GM19043 (cell line): ENCODE results near the gene ELAVL2.

Source experiments
- ATAC-seq: cut with Tn5 transposase; IDR thresholded peaks from one replicate; pipeline ENCODE4 v1.9.1; 2021; ENCODE audit warnings: low read depth; ENCODE audit not compliant: unreplicated experiment

The ELAVL2 gene

GRCh38 chr9:23774266-23774665 lies 51.8 kb downstream of the ELAVL2 start:
- ATAC-seq = no peak

GRCh38 chr9:23772385-23772783 lies 53.7 kb downstream of the ELAVL2 start:
- no peak for ATAC-seq

DNA sequence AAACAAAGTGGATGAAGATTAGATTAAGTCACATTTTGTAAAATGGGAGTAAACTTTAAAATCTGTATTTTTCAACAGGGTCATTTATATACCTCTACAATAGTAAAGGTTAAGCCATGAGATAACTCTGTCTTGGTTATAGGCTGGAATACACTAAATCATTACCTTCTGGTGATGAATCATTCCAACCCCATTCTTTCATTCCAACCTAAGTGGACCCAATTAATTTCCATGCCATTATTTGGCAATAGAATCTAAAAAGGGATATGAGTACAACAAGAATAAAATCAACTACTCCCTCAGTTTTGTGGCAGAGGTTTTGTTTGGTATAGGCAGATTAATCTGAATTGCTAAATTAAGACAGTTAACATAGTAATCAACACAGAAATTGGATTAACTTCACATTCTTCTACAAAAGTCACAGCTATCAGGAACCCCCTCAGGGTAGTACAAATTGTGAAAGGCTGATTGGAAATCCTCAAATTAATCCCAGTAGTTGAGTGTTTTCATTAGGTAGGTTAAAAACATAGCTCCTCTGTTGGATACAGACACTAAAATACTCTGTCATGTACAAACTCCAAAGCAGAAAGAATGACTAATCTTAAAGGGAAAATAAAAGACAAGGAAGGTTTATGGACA lies 54.2 kb downstream of the ELAVL2 start:
- ATAC-seq = no peak

DNA sequence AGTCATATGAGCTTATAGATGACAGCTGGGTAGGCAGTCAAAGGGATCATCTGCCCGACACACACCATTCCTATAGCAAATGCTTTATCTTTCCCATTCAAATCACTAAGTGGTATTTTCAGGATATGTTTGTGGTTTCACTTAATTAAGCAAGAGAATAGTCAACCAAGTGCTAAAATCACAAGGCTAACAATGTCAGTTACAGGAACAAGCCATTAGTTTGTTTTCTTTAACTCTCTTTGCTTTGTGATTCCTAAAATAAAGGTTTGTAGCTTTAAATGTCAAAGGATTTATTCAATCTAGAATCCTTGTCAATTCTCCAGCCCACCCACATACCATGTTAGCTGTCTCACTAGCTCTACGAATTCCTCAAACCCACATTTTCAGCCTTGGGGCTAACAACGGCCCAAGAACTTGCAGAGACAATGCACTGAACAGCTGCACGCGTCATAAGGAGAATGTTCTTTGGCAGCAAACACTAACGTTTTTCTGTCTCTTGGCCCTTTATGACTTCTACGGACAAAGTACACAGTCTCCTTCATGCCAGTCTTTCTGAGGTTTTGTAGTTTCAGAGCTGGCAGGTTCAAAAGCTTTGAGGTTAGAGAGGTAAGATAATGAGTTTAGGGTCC lies 56.6 kb downstream of the ELAVL2 start:
- ATAC-seq = no peak

- ATAC-seq = no peak
Observed at GRCh38 chr9:23768861-23769260, 57.2 kb downstream of the ELAVL2 start.

DNA sequence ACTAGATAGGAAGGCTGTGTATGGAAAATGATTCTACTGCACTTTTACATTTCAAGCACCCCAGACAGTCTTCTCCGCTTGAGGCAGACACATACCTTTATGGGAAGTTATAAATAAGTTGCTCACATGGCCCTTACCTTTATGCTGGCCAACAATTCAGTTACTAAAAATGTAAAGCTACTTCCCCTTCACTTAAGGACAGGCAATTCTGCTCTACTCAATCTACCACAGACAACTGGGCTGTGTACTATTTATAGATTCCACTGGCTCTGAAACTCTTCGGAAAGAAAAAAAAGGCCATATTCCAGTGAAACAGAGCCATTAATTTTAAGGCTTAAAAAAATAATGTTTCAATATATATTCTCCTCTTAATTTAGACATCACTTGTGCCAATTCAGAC lies 59.4 kb downstream of the ELAVL2 start:
- ATAC-seq = no peak

DNA sequence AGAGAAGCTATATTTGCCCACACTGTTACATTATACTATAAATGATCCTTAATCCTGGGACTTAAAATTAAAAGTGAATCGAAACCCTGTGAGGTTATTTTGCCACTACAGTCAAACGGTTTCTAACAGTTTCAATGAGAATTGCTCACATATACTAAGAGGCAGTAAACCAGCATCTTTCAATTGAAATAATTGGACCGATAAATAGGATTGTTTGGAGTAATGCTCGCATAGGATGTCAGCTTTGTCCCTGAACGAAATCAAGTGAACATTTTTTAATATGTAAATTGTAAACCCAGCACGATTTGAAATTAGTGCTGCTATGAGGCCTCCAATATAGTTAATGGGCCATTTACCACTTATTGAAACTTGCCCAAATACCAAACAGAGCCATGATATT lies 60.5 kb downstream of the ELAVL2 start:
- ATAC-seq = no peak

- no peak for ATAC-seq
Observed at GRCh38 chr9:23764219-23764618, 61.8 kb downstream of the ELAVL2 start.

- ATAC-seq = no peak
Observed at GRCh38 chr9:23754551-23754950, 71.5 kb downstream of the ELAVL2 start.

GRCh38 chr9:23752859-23753258 lies 73.2 kb downstream of the ELAVL2 start:
- ATAC-seq = no peak

DNA sequence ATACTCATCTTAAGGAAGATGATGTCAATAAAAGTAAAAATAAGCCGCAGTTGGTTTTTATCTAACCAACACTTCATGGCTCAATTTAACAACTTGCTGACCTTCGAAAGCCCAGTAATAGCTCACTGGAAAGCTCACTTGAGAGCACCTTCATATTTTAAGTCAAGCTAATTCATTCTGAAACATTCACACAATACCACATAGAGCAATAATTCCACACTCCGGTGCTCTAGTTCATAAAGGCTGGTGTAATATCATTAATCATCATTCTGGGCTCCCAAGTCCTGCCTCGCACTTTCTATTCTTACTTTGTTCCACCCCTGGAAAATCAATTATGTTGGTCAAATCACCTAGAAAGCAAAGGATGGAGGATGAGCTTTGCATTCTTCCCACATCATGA lies 74.4 kb downstream of the ELAVL2 start:
- ATAC-seq = no peak

- no peak for ATAC-seq
Observed at GRCh38 chr9:23750808-23751207, 75.2 kb downstream of the ELAVL2 start.

DNA sequence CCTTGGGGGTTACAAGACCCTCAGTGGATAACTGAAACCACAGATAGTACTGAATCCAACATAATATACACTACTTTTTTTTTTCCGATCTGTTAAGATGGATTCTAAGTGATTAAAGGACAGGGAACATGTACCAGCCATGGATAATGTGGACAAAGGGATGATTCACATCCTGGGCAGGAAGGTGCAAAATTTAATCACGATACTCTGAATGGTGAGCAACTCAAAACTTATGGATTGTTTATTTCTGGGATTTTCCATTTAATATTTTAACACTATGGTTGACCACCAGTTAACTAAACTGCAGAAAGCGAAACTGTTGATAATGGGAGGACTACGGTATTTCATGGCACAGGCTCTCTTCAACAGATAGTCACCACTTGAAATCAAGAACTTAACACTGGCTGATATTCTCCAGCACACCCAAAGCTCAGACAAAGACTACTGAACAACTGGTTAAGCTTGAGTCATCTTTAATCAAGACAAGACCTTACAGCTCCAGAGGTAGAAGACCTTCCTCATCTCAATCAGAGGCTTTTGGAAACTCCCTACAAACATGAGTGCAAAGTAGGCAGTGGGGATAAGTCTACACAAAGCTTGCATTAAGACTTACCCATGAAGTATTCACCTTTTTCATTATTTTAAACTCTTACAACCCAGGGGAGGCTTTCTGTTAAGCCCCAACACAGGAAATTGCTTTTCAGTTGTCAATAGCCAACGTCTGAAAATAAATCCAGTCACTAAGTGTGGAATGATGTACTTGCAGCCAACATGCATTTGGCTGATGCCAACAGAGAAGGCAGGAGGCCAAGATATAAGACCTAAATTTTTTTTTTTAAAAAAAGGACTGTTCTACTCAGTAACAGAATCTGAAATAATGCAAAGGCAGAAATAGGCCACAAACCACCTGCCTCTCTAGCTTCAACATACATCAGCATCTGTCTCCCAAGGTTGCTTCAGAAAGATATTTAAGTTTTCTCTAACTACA lies 78.7 kb downstream of the ELAVL2 start:
- no peak for ATAC-seq

- no peak for ATAC-seq
Observed at GRCh38 chr9:23746317-23746716, 79.7 kb downstream of the ELAVL2 start.

GRCh38 chr9:23743036-23743435 lies 83.0 kb downstream of the ELAVL2 start:
- ATAC-seq = no peak

DNA sequence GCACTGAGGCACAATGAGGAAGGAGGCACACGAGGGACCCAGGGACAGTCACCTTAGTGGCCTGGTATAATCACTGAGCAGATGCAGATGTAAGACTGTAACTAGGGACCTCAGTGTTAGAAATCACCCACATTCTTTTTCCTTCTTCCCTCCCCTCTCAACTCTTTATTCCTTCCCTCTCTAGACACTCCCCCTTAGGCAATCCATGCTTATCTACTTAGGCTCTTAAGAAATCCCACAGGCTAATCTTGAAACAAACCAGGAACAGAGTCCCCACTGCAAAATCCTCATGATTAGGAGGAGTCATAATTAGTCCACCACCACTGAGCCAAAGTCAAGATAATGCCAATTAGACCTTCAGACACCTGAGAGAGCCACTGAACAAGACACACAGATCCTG lies 84.7 kb downstream of the ELAVL2 start:
- no peak for ATAC-seq

DNA sequence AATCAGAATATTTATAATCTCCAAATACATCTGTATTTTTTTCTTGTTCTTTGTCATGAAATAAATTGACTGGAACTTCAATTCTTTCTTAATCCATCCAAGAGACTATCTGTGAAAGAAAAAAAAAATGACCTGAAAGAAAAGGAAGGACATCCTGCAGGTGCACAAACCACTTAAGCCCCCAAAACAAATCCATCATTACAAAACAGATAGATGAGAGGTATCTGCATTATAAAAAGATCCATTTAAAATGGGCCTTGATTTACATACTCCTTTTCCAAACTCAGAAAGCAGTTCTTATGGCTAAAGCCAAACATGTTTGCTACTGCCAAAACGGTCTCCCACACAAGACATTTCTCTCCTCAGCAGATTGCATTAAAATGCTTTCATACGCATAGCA lies 85.5 kb downstream of the ELAVL2 start:
- no peak for ATAC-seq

- ATAC-seq = no peak
Observed at GRCh38 chr9:23739753-23740152, 86.3 kb downstream of the ELAVL2 start.

GRCh38 chr9:23736293-23736692 lies 89.7 kb downstream of the ELAVL2 start:
- no peak for ATAC-seq

- no peak for ATAC-seq
Observed at GRCh38 chr9:23733495-23734078, 92.5 kb downstream of the ELAVL2 start.

DNA sequence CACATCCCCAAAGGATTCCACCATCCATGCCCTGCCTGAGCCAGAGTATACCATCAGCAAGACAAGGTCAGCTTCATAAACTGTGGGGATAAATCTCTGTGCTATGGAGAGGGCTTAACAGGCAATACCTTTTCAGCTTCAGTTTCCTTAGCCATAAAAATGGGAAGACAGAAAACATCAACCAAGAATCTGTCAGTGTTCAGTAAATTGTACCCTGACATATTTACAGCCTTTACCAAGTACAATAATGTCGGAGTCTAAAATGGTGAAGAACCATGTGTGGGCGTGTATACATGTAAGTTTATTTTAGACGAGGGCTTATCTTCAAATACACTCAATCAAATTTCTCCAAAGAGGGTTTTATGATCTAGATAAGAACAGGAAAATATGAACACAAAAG lies 94.7 kb downstream of the ELAVL2 start:
- no peak for ATAC-seq
